ENCODE measurements around the gene TGIF2.
"Not testable (repeated sequence)": the region's sequence is repeated elsewhere in the genome, so short reads cannot be mapped to it uniquely, and the experiment has no call there.

Gene TGIF2

DNA sequence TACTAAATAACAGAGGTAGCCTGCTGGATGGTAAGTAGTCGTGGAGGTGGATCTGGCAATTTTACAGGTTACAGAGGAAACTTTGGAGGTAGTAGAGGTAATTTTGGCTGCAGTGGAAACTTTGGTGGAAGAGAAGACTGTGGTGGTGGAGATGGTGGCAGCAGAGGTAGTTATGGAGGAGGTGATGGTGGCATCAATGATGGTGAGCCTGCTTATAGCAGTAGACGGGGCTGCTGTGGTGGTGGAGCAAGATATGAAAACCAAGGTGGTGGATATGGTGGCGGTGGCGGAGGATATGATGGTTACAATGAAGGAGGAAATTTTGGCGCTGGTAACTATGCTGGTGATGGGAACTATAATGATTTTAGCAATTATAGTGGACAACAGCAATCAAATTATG, 47.5 kb downstream of the TGIF2 start:
- no peak for DNase-seq

- no peak for DNase-seq
Measured at GRCh38 chr20:36623444-36623843, 50.0 kb downstream of the TGIF2 start.

- no peak for DNase-seq
Measured at GRCh38 chr20:36624068-36624943, 50.9 kb downstream of the TGIF2 start.

DNA sequence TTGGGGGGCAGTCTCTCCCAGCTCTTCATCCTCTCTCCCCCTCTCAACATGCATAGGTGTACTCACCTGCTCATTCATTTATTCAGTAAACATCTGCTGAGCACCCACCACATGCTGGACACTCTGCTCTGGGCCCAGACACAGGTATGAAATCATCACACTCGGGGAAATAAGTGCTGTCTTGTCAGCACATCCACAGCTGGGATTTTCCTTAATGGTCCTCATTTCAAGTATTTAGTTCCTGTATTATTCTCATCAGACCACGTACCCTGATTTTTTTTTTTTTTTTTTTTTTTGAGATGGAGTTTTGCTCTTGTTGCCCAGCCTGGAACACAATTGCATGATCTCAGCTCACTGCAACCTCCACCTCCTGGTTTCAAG, 51.5 kb downstream of the TGIF2 start:
- no peak for DNase-seq

DNA sequence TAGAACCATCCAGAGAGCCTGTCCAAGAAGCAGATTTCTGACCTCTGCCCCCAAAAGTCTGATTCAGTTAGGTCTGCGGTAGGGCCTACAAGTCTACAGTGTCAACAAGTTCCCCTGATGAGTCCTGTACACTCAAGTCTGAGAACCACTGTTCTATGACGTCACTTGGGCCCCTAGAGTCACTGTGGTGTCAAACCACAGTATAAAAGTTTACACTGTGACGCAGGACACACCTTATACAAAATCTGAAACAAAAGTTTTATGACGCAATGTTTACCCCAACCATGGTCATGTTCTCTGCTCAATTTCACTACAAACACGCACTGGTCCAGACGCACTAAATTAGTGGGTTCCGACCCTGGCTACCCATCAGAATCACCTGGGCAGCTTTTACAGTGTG, 54.7 kb downstream of the TGIF2 start:
- no peak for DNase-seq

DNA sequence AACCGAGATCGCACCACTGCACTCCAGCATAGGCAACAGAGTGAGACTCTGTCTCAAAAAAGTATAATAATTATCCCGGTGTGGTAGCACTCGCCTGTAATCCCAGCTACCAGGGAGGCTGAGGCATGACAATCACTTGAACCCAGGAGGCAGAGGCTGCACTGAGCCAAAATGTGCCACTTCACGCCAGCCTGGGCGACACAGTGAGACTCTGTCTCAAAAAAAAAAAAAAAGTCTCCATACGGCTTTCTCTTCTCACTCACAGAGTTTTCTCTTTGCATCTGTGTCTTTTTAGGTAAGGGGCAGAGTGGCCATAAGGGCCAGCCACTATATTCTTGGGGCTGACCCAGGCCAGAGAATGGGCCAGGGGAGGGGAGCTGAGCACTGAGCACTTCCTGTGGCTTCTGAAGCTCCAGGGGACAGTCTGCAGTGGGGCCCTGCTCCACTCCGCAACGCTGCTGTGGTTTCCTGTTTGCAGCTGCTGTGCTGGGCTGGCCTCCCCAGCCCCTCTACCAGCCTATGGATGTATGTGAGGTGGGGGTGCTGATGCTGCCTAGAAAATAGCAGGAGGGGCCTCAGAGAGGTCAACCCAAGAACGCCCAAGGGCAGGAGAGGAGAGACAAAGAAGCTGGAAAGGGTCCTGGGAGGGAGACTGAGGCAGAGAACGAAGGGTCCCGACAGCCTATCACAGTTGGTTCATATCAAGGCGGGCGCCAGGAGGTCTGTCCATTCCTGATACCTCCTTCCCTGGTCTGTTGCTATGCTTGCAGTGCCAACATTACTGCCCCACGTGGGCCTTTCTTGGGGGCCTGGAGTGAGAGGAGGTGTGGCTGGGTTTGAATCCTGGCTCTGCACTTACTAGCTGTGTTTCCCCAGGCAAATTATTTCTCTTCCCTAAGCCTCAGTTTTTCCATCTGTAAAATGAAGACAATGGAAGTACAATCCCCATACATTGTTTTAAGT, 56.6 kb downstream of the TGIF2 start:
- DNase-seq = peak in 5 of 6 experiments; percentile 5 to 57 (median 27)

DNA sequence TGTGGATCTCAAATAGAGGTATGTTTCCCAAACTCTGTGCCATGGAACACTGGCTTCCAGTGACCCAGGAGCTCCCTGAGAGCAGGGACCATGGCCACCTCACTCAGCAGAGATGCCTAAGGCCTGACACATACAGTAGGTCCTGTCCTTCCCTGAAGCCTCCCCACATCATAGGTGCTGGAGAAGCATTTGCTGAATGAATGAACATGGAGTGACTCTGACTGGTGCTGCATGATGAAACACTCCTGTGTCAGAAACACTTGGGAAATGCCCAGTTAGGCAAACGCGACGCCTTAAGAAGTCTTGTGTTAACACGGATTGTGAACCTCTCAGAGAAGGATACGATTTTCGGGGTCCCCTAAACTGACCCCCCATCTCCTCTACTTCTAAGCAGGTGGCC, 58.2 kb downstream of the TGIF2 start:
- no peak for DNase-seq

DNA sequence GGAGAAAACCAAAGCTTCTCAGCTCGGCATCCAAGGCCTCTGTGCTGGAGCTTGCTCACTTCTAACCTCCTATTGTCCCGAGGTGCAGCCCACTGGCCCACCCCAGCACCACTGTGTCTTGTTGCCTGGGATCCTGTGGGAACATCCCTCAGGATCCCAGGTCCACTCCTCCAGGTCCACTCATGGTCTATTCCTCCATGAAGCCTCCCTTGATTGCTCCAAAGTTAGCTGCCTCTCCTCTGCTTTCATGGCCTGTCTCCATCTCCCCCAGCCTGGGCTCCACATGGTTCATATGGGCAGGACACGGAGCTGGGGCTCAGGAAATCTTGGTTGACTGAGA, 58.7 kb downstream of the TGIF2 start:
- no peak for DNase-seq

DNA sequence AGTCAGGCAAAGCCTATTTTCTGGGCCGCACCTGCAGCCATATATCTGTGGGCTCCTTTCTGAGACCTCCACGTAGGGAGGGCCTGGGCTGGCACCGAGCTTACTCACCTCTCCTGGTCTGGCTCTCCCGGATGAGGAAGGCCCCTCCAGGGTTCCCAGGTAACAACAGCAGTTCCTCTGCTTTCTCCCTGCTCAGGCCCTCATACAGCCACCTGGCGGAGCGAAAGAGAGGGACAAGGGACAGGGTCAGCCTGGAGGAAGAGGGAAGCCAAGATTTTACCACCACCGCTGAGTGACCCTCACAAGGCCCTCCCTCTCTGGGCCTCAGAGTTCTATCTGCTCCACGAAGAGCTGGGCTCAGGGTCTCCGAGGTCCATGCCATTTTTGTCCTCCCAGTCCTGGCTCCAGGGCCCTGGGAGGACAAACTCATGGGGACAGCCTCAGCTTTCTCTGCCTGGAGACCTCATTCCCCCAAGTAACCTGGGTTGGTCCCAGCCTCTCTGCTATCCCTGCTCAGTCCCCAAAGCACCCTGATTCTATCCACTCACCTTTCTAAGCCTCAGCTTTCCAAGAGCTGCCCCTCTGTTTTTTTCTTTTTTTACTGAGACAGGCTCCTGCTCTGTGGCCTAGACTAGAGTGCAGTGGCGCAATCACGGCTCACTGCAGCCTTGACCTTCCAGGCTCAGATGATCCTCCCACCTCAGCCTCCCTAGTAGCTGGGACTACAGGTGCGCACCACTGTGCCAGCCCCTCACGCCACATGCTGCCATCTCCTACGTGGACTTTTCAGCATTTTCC, 59.3 kb downstream of the TGIF2 start:
- no peak for DNase-seq

DNA sequence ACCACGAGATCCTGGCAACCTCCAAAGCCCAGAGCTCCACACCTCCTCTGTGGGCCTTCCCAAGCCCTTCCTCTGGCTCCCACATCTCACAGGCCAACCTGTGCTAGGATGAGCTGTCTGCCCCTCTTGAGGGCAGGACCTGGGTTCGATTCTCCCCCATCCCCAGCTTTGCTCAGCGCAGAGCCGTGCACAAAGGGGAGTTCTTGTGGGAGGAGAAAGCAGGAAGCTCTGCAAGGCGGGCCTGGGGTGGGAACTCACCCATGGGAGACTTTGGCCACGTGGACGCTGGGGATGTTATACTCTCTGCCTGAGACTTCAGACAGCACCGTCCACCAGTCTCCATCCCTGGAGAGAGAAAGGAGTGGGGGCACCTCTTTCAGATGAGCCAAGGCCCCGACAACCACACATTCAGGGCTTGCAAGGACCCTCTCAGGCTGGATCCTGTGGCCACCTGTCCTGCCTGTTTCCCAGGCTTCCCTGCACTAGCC, 59.9 kb downstream of the TGIF2 start:
- DNase-seq = no peak

GRCh38 chr20:36634342-36634741, 60.9 kb downstream of the TGIF2 start:
- DNase-seq = no peak

- DNase-seq = not testable (repeated sequence)
Measured at GRCh38 chr20:36638876-36639400, 65.5 kb downstream of the TGIF2 start.

DNA sequence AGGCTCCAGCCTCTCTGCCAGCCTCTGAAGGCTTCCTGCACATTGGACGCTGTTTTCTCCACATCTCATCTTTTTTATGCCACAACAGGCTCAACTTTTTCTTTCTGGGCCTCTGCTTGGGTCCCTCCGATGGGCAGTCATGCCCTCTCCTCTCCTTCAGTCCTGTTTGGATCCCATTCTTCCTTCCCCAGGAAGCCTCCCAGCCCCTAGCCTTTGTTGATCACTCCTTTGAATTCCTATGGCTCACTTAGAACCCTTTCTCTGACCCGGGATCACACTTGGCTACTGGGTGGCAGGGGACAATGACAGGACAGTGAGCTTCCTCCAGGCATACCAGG, 68.1 kb downstream of the TGIF2 start:
- no peak for DNase-seq

DNA sequence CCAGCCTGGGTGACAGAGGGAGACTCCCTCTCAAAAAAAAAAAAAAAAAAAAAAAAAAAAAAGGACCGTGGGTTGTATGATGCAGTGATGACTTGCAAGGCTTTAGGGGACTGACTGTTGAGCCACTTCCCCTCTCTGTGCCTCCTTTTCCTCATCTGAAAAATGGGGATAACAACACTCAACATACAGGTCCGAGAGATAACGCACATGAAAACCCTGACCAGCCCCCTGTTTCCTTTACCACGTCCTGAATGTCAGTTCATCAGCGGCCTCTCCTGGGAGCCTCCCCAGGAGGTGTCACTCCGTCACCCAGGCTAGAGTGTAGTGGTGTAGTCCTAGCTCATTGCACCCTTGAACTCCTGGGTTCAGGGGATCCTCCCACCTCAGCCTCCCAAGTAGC, 68.7 kb downstream of the TGIF2 start:
- DNase-seq = no peak
